NCI-H1105 treated with DMSO at 0.1 percent for 48 hours (cell line): Measurements from ENCODE around the gene EPHA6.

ENCODE experiments used
- DNase-seq: peaks from one replicate; lab custom pipeline; 2025; lab: John Stamatoyannopoulos, UW

Gene EPHA6

DNA sequence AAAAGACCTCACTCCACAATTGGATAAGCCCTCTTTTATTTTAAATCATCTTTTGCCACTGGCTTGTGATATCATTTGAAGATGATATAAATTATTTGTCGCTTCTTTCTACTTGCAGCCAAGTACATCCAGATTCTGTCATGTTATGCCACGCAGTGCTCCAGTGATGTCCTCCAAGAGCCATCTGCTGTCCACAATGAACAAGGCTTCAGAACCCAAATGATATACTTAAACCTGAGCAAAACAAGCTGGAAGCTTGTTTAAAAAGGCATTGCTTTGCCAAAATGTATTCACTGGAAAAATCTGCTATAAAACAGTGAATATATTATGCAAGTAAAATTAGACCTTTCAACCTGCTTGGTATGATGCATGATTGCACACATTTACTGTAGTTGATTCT lies 891.4 kb downstream of the EPHA6 start:
- DNase-seq: no peak

GRCh38 chr3:97706226-97706625 lies 891.8 kb downstream of the EPHA6 start:
- no peak for DNase-seq

DNA sequence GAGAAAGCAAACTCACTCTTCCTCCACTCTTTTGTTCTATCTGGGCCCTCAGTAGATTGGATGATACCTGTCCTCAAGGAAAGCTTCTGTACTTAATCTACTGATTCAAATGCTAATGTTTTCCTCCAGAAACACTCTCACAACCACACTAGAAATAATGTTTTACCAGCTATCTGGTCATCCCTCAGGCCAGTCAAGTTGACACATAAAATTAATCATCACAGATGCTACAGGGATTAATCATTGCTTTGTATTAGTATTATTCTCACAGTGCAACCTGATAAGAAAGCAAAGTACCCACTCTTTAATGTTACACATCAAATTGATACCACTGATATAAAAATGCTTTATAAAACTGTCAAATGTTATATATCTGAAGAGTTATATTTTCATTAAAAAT lies 897.3 kb downstream of the EPHA6 start:
- no peak for DNase-seq

- DNase-seq: no peak
Measured at GRCh38 chr3:97712919-97713318, 898.5 kb downstream of the EPHA6 start.

- no peak for DNase-seq
Measured at GRCh38 chr3:97713634-97714033, 899.2 kb downstream of the EPHA6 start.

GRCh38 chr3:97719156-97719821 lies 904.9 kb downstream of the EPHA6 start:
- peak; percentile 77 for DNase-seq

- peak; percentile 39 for DNase-seq
Measured at GRCh38 chr3:97720417-97720816, 906.0 kb downstream of the EPHA6 start.

- DNase-seq: no peak
Measured at GRCh38 chr3:97721446-97721845, 907.1 kb downstream of the EPHA6 start.

GRCh38 chr3:97736928-97737327 lies 922.5 kb downstream of the EPHA6 start:
- peak; percentile 74 for DNase-seq

- DNase-seq: no peak
Measured at GRCh38 chr3:97738761-97739160, 924.4 kb downstream of the EPHA6 start.

DNA sequence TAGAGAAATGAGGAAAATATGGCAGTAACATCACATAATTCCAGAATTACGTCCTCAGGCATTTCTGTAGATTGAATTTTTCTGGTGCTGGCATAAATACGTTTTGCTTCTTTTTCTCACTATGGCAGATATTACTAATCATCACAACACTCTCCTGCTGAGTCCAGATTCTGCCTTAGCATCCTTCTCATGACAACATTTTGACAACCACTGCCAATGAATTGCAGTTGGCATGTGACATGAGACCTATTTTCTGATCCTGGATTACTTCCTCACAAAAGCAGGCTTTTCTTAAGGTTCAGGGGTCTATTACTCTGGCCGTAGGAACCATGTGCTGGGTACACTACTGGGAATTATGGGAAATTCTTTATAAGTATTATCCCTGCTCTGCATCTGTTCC lies 927.6 kb downstream of the EPHA6 start:
- DNase-seq: no peak

GRCh38 chr3:97744289-97744688 lies 929.9 kb downstream of the EPHA6 start:
- DNase-seq: no peak

GRCh38 chr3:97763586-97764406 lies 949.4 kb downstream of the EPHA6 start:
- peak; percentile 38 for DNase-seq

- peak; percentile 97 for DNase-seq
Measured at GRCh38 chr3:97764407-97765238, 950.2 kb downstream of the EPHA6 start, which contains the start of gene ARL6. ARL6 (plus strand) TSS chr3:97764758; CDS start chr3:97768108, 3,350 bp downstream.

DNA sequence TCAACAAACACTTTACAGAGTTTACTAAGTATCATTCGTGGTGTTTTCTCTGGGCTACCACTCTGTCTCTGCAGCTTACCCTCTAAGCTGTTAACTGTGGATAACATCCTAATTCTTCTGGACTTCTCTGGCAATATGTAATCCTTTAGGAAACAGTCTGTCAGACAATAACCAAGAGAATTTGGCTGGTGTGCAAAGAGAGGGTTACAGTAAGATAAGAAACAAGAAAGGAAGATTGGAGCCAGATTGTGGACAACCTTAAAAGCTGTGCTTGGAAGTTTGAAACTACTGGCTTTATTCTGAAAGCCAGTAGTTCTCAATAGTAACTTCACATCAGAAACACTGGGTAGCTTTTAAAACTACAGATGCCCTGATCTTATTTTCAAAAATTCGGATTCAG lies 950.9 kb downstream of the EPHA6 start:
- DNase-seq: no peak

GRCh38 chr3:97772926-97773325 lies 958.5 kb downstream of the EPHA6 start:
- no peak for DNase-seq

GRCh38 chr3:97778152-97778551 lies 963.8 kb downstream of the EPHA6 start:
- no peak for DNase-seq

DNA sequence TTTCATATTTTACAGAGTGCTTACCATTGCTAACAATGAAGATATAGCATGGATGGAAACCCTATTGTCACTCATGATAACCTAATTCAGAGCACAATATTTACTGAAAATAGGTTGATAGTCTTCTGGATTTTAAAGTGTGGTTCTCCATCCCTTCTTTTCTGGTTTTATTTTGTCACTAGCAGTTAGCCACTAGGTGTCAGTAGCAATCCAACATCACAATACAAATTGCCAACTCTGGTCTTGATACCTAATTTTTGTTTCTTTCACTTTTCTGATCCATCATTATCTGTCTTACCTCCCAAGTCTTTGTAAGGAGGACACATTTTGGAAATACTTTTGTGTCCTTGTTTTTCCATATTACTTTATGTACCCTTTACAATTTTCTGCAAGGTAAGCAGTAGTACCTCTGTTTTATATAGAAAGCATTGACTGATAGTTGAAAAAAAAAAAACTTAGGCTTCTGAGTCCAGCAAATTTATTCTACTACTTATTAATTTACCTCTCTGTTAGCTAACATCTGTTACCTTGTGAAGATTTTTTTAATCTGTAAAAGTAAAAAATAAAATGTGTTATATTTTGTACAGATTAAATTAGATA lies 979.1 kb downstream of the EPHA6 start:
- peak; percentile 64 for DNase-seq

DNA sequence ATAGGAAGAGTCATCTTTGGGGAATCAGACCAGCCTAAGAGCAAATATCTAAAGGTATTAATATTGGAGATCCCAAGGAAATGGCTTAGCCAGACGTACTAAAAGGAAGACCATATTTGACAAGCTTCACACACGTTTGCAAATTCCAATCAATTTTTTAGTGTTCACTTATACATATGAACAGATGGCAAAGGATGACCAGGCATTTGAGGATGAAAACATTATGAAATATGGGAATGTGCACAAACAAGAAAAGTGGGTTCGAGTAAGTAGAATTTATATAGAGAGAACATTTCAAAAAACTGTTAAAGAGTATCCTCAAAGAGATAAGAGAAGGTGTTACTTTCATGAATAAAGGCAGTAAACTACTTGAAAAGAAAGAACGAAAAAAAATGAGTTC lies 981.6 kb downstream of the EPHA6 start:
- no peak for DNase-seq
